GM21723 (cell line): ENCODE measurements around the gene SRGAP3.

Experiments used
- ATAC-seq: cut with Tn5 transposase; IDR thresholded peaks from one replicate; pipeline ENCODE4 v1.9.1; 2021; ENCODE audit warnings: mild to moderate bottlenecking, moderate library complexity; ENCODE audit not compliant: unreplicated experiment

SRGAP3 gene

GRCh38 chr3:9229325-9229724 is 20.1 kb downstream of the SRGAP3 start:
- no peak for ATAC-seq

- ATAC-seq, result no peak
Observed at GRCh38 chr3:9226326-9226725, 23.1 kb downstream of the SRGAP3 start.

- ATAC-seq, result no peak
Observed at GRCh38 chr3:9225268-9225667, 24.2 kb downstream of the SRGAP3 start.

GRCh38 chr3:9224490-9224889 is 25.0 kb downstream of the SRGAP3 start:
- peak; percentile 94 for ATAC-seq

- ATAC-seq, result no peak
Observed at GRCh38 chr3:9223672-9224071, 25.8 kb downstream of the SRGAP3 start.

- no peak for ATAC-seq
Observed at GRCh38 chr3:9222956-9223639, 26.3 kb downstream of the SRGAP3 start.

- ATAC-seq, result no peak
Observed at GRCh38 chr3:9222049-9222448, 27.4 kb downstream of the SRGAP3 start.

GRCh38 chr3:9218514-9218846 is 31.0 kb downstream of the SRGAP3 start:
- no peak for ATAC-seq

- ATAC-seq, result no peak
Observed at GRCh38 chr3:9217784-9218513, 31.5 kb downstream of the SRGAP3 start.

- no peak for ATAC-seq
Observed at GRCh38 chr3:9216736-9217135, 32.7 kb downstream of the SRGAP3 start.

- no peak for ATAC-seq
Observed at GRCh38 chr3:9214599-9214998, 34.8 kb downstream of the SRGAP3 start.

- no peak for ATAC-seq
Observed at GRCh38 chr3:9214185-9214584, 35.3 kb downstream of the SRGAP3 start.

GRCh38 chr3:9213019-9213634 is 36.3 kb downstream of the SRGAP3 start:
- no peak for ATAC-seq

- no peak for ATAC-seq
Observed at GRCh38 chr3:9211155-9211950, 38.1 kb downstream of the SRGAP3 start.

- no peak for ATAC-seq
Observed at GRCh38 chr3:9209777-9210176, 39.7 kb downstream of the SRGAP3 start.

GRCh38 chr3:9208605-9209152 is 40.8 kb downstream of the SRGAP3 start:
- ATAC-seq, result no peak

GRCh38 chr3:9207116-9207763 is 42.2 kb downstream of the SRGAP3 start:
- ATAC-seq, result no peak

GRCh38 chr3:9206287-9206686 is 43.2 kb downstream of the SRGAP3 start:
- no peak for ATAC-seq

- no peak for ATAC-seq
Observed at GRCh38 chr3:9205345-9206143, 43.9 kb downstream of the SRGAP3 start.
